Adrenal gland (tissue), 5 donors: Measurements from ENCODE around the gene TAAR5.
"Not testable (repeated sequence)": the region's sequence is repeated elsewhere in the genome, so short reads cannot be mapped to it uniquely, and the experiment has no call there.

Experiments
- POLR2A ChIP-seq, 2 donors: fragments of 450-650 bp; IDR thresholded peaks; one replicate each; pipeline ENCODE4 v1.6.1; 2017; ENCODE audit warnings: antibody characterized with exemption in 2 of 2, mild to moderate bottlenecking in 2 of 2, moderate library complexity in 1 of 2
- TF ChIP-seq, protein P1 (sequence below), 6 experiments: fragments of 450-650 bp in 4 of 6; fragments of 200-600 bp in 2 of 6; sonication (generic) in 1 of 6; IDR thresholded peaks; 1 replicate in 5 of 6; 2 replicates in 1 of 6; pipeline versions ENCODE4 v1.5.1 to v1.8.0; 2016 to 2021; ENCODE audit warnings: antibody characterized with exemption in 6 of 6, mild to moderate bottlenecking in 2 of 6, moderate library complexity in 1 of 6
- donor health status: DM: no; HTN: no; CAD: no.

DNA sequence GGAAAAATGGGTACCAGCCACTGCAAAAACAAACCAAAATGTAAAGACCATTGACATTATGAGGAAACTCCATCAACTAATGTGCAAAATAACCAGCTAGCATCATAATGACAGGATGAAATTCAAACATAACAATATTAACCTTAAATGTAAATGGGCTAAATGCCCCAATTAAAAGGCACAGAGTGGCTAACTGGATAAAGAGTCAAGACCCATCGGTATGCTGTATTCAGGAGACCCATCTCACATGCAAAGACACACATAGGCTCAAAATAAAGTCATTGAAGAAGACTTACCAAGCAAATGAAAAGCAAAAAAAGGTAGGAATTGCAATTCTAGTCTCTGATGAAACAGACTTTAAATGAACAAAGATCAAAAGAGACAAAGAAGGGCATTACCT lies 47.6 kb upstream of the TAAR5 start:
- not testable (repeated sequence) for TF ChIP-seq POLR2A (IDR thresholded peaks at IDR 0.05)
- TF ChIP-seq, protein P1, sequence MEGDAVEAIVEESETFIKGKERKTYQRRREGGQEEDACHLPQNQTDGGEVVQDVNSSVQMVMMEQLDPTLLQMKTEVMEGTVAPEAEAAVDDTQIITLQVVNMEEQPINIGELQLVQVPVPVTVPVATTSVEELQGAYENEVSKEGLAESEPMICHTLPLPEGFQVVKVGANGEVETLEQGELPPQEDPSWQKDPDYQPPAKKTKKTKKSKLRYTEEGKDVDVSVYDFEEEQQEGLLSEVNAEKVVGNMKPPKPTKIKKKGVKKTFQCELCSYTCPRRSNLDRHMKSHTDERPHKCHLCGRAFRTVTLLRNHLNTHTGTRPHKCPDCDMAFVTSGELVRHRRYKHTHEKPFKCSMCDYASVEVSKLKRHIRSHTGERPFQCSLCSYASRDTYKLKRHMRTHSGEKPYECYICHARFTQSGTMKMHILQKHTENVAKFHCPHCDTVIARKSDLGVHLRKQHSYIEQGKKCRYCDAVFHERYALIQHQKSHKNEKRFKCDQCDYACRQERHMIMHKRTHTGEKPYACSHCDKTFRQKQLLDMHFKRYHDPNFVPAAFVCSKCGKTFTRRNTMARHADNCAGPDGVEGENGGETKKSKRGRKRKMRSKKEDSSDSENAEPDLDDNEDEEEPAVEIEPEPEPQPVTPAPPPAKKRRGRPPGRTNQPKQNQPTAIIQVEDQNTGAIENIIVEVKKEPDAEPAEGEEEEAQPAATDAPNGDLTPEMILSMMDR (IDR thresholded peaks at IDR 0.05) = not testable (repeated sequence)
